GM12878 (cell line): ENCODE results near the gene PLEKHH1. TPM values are rescaled to one million over a fixed set of nuclear protein-coding genes. Genes with fewer than 3 reads are reported as not detected.

ENCODE experiments used
- ATAC-seq: fragments of 200-7000 bp; cut with Tn5 transposase; 3 replicates; pipeline ENCODE4 v1.9.1; 2020; ENCODE audit warnings: mild to moderate bottlenecking, moderate library complexity
- BruUV-seq: library from RNA; stranded (reverse); fragments of 400-500 nt; replicated peaks from 2 replicates; lab custom pipeline; 2021; lab: Mats Ljungman, UMichigan
- CTCF ChIA-PET: fragments of 300-600 bp; sonication (Branson Sonifier 250); formaldehyde crosslinking; extraction: SDS; loops from one replicate; lab custom pipeline; 2021; ENCODE audit warnings: inconsistent platforms; lab: Yijun Ruan, JAX
- POLR2A ChIA-PET: fragments of 350-600 bp; formaldehyde crosslinking; extraction: SDS; loops from one replicate; lab custom pipeline; 2021; ENCODE audit warnings: inconsistent platforms; lab: Charles Lee
- RAD21 ChIA-PET: fragments of 300-600 bp; sonication (Branson Sonifier 250); formaldehyde crosslinking; loops from one replicate; lab custom pipeline; 2023; ENCODE audit warnings: antibody characterized with exemption; ENCODE audit not compliant: unreplicated experiment; lab: Charles Lee
- SMC1A ChIA-PET: fragments of 300-600 bp; sonication (Branson Sonifier 250); formaldehyde crosslinking; loops from one replicate; lab custom pipeline; 2023; ENCODE audit not compliant: unreplicated experiment, uncharacterized antibody; lab: Charles Lee
- DNase-seq: peaks from one replicate; pipeline ENCODE4 v3.0.0-alpha.2; 2011; ENCODE audit warnings: low read depth, low spot score
- FAIRE-seq: peaks from 3 replicates; lab custom pipeline; 2011; peaks lifted over from hg19 to GRCh38; lab: Jason Lieb, UNC
- H2AFZ ChIP-seq: 2 replicates; pipeline ENCODE4 v1.6.0; 2011; ENCODE audit warnings: low read depth, low read length, control low read depth; ENCODE audit not compliant: control insufficient read depth
- H3K27ac ChIP-seq: 2 replicates; pipeline ENCODE4 v1.5.1; 2011; ENCODE audit warnings: control low read depth; ENCODE audit not compliant: control insufficient read depth, insufficient read depth
- H3K27me3 ChIP-seq, 2 experiments: replicated peaks in 1 of 2; 2 replicates each; pipeline versions ENCODE4 v1.6.0 to v1.6.1; 2011; ENCODE audit warnings: low read length in 1 of 2; ENCODE audit not compliant: control insufficient read depth in 2 of 2, insufficient read depth in 2 of 2
- H3K36me3 ChIP-seq, 2 experiments: 2 replicates each; pipeline ENCODE4 v1.5.1; 2011; ENCODE audit warnings: low read length in 1 of 2; ENCODE audit not compliant: control insufficient read depth in 2 of 2, insufficient read depth in 2 of 2
- H3K4me1 ChIP-seq: 2 replicates; pipeline ENCODE4 v1.6.1; 2011; ENCODE audit warnings: mild to moderate bottlenecking, low read length, moderate library complexity, mixed read lengths; ENCODE audit not compliant: control insufficient read depth, insufficient read depth
- H3K4me2 ChIP-seq: 2 replicates; pipeline ENCODE4 v1.6.0; 2011; ENCODE audit warnings: control low read depth; ENCODE audit not compliant: control insufficient read depth, insufficient read depth
- H3K4me3 ChIP-seq: fragments of 200-600 bp; sonication (generic); 2 replicates; pipeline ENCODE4 v1.5.1; 2016
- H3K79me2 ChIP-seq: 2 replicates; pipeline ENCODE4 v1.6.0; 2011; ENCODE audit warnings: low read length; ENCODE audit not compliant: control insufficient read depth, insufficient read depth
- H3K9ac ChIP-seq: 2 replicates; pipeline ENCODE4 v1.8.0; 2011; ENCODE audit warnings: low read length, control low read depth, mixed read lengths; ENCODE audit not compliant: control insufficient read depth, insufficient read depth
- H3K9me3 ChIP-seq: replicated peaks from 3 replicates; pipeline ENCODE4 v1.5.1; 2011; ENCODE audit warnings: mild to moderate bottlenecking, low read length; ENCODE audit not compliant: control insufficient read depth, insufficient read depth
- H4K20me1 ChIP-seq: 2 replicates; pipeline ENCODE4 v1.6.0; 2011; ENCODE audit not compliant: control insufficient read depth, insufficient read depth
- ASH2L ChIP-seq: fragments of 300-600, 200-600 bp; sonication (generic); IDR thresholded peaks from 2 replicates; pipeline ENCODE4 v1.6.1; 2017; ENCODE audit warnings: low read depth, mild to moderate bottlenecking, borderline replicate concordance
- BMI1 ChIP-seq: fragments of 450-650 bp; IDR thresholded peaks from 2 replicates; pipeline ENCODE4 v1.6.1; 2016; ENCODE audit warnings: mild to moderate bottlenecking, moderate library complexity, borderline replicate concordance
- CHD1 ChIP-seq: IDR thresholded peaks from 2 replicates; pipeline ENCODE4 v1.6.1; 2012; ENCODE audit warnings: low read depth, low read length, improper control_type of control experiment
- IKZF2 ChIP-seq, 2 experiments: fragments of 450-650 bp; IDR thresholded peaks; 2 replicates each; pipeline ENCODE4 v1.6.1; 2017; ENCODE audit warnings: mild to moderate bottlenecking in 2 of 2, moderate library complexity in 2 of 2
- NR2C2 ChIP-seq: IDR thresholded peaks from 2 replicates; pipeline ENCODE4 v1.6.1; 2011; ENCODE audit warnings: borderline replicate concordance, low read depth; ENCODE audit not compliant: control insufficient read depth, insufficient read length
- NR2F1 ChIP-seq: fragments of 450-650 bp; conservative IDR thresholded peaks from 2 replicates; pipeline ENCODE4 v1.6.1; 2017; ENCODE audit warnings: mild to moderate bottlenecking
- RAD51 ChIP-seq: fragments of 450-650 bp; IDR thresholded peaks from 2 replicates; pipeline ENCODE4 v1.6.1; 2016; ENCODE audit warnings: moderate library complexity, mild to moderate bottlenecking, inconsistent platforms
- ZBED1 ChIP-seq: IDR thresholded peaks from 2 replicates; pipeline ENCODE4 v1.6.1; 2016; ENCODE audit warnings: borderline replicate concordance
- ZNF24 ChIP-seq: fragments of 450-650 bp; IDR thresholded peaks from 2 replicates; pipeline ENCODE4 v1.6.1; 2017; ENCODE audit warnings: antibody characterized with exemption, mild to moderate bottlenecking
- ZNF384 ChIP-seq: IDR thresholded peaks from 2 replicates; pipeline ENCODE4 v1.6.1; 2012; ENCODE audit warnings: low read depth, mild to moderate bottlenecking, low read length, improper control_type of control experiment, borderline replicate concordance
- WGBS: methylation state at CpG from one replicate; pipeline ENCODE4 v1.1.6; 2016; ENCODE audit warnings: low lambda C conversion rate; ENCODE audit not compliant: insufficient replicate concordance, insufficient coverage; ENCODE audit errors: missing lambda C conversion rate; 5-methylcytosine and 5-hydroxymethylcytosine counted together
- in situ Hi-C: fragments of 300-500 bp; cut with MboI; formaldehyde crosslinking; loops from 9 replicates; pipeline ENCODE4 v1.14.3; 2018; ENCODE audit warnings: mixed read lengths
- intact Hi-C: fragments of 100-400 bp; cut with micrococcal nuclease; formaldehyde crosslinking; loops from one replicate; pipeline ENCODE4 v1.14.2; 2022; ENCODE audit not compliant: unreplicated experiment
- polyA plus RNA-seq, 11 experiments: library from polyadenylated mRNA; depleted of rRNA in 4 of 11; unstranded in 6 of 11; stranded (reverse) in 5 of 11; fragments of >200 nt; fragmentation: Nextera tagmentation in 4 of 11; fragmentation: Illumina TruSeq in 1 of 11; extraction: Ambion mirVana in 4 of 11; extraction: Trizol in 1 of 11; gene quantifications; 1 replicate in 1 of 11; 2 replicates in 10 of 11; pipeline versions ENCODE4 v1.2.1 to v1.2.3, GENCODE V29; 2011 to 2016; ENCODE audit warnings: inconsistent platforms in 2 of 11, missing spikeins in 2 of 11, low read depth in 1 of 11
- total RNA-seq, 4 experiments: library from RNA; depleted of rRNA in 3 of 4; stranded (reverse); fragments of >200 nt in 3 of 4; fragmentation: Illumina TruSeq in 1 of 4; extraction: Trizol in 1 of 4; gene quantifications; 2 replicates each; pipeline versions ENCODE4 v1.2.1 to v1.2.3, GENCODE V29; 2013 to 2021
- TF ChIP-seq, protein P1 (sequence below): fragments of 150-350 bp; IDR thresholded peaks from 2 replicates; pipeline ENCODE4 v1.6.1; 2014; ENCODE audit warnings: mild to moderate bottlenecking, low read depth, low read length
- TF ChIP-seq, protein P2 (sequence below): fragments of 450-650 bp; conservative IDR thresholded peaks from 2 replicates; pipeline ENCODE4 v1.6.1; 2017; ENCODE audit warnings: mild to moderate bottlenecking, moderate library complexity
- TF ChIP-seq, protein P3 (sequence below): IDR thresholded peaks from 2 replicates; pipeline ENCODE4 v1.6.1; 2011; ENCODE audit warnings: borderline replicate concordance, low read depth, mild to moderate bottlenecking, moderate library complexity, mixed read lengths, low read length; ENCODE audit not compliant: insufficient read depth; ENCODE audit errors: extremely low read length
- TF ChIP-seq, protein P4 (sequence below): fragments of 450-650 bp; IDR thresholded peaks from 2 replicates; pipeline ENCODE4 v1.6.1; 2017; ENCODE audit warnings: low read depth, mild to moderate bottlenecking, moderate library complexity
- TF ChIP-seq, protein P5 (sequence below): fragments of 450-650 bp; IDR thresholded peaks from 2 replicates; pipeline ENCODE4 v1.6.1; 2017; ENCODE audit warnings: antibody characterized with exemption, mild to moderate bottlenecking, moderate library complexity

Gene PLEKHH1
- total and polyA plus RNA-seq, 10 of the 15 experiments (the other 5 are each of a cell fraction or from before 2014, with no cell fraction given): 0.11 to 0.95 (median 0.41) TPM

DNA sequence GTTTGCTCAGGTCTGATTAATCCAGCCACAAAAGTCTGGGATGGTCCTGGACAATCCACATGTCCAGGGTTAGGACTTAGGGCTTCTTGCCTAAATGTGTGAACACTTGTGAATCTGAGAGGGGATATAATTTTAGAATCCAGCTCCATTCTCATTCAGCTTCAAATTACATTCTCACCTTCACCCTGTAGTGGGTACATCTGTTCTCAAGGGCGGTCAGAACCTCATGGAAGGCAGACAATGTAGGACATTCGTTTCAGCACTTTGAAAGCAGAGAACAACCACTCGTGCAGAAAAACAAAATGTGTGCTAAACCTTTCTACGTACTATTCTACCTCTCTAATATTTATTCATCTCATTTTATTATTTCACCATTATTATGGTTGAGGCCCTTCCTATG, 45.8 kb upstream of the PLEKHH1 start:
- DNase-seq (no peak), ATAC-seq (no peak), FAIRE-seq (no peak)
- ChIA-PET SMC1A (interaction anchor here (0.6 to 1.9 kb wide), 9 partner anchors 9 to 211 kb away, joined by 3 to 7 read pairs (median 3); no protein-coding TSS in a partner anchor), CTCF (interaction anchor here (1.2 to 3.2 kb wide), 6 partner anchors 20 to 84 kb away, joined by 3 to 28 read pairs (median 6); no protein-coding TSS in a partner anchor), RAD21 (interaction anchor here (0.9 to 2.8 kb wide), 4 partner anchors 25 to 86 kb away, joined by 3 to 12 read pairs (median 6); no protein-coding TSS in a partner anchor), POLR2A (interaction anchor here (0.5 to 1.1 kb wide), 5 partner anchors 9 to 571 kb away, joined by 3 to 4 read pairs (median 3); no protein-coding TSS in a partner anchor)
- Histone ChIP-seq H3K79me2 (no peaks in the 10 kb centered on the region), H3K27ac (0 out of 2 replicates have a peak overlapping the region, but pooled peaks have one; percentile 96), H3K9me3 (peaks cover 8% of the 10 kb centered on the region; the same call in 2 of the 3 replicates), H3K4me2 (no peak overlapping the region), H2AFZ (no peak overlapping the region), H3K4me3 (no peak overlapping the region), H3K27me3 (no peaks in the 10 kb centered on the region), H3K36me3 (no peaks in the 10 kb centered on the region; a peak in 1 of 4 replicates), H3K4me1 (peaks cover 41% of the 10 kb centered on the region), H3K9ac (no peak overlapping the region), H4K20me1 (no peaks in the 10 kb centered on the region)
- WGBS: 79% methylated on average over 4 of the region's 4 CpGs
- intact Hi-C loops: no loop called here
- in situ Hi-C loops: no loop called here
- BruUV-seq: no TSS peak
- TF ChIP-seq, protein P1, sequence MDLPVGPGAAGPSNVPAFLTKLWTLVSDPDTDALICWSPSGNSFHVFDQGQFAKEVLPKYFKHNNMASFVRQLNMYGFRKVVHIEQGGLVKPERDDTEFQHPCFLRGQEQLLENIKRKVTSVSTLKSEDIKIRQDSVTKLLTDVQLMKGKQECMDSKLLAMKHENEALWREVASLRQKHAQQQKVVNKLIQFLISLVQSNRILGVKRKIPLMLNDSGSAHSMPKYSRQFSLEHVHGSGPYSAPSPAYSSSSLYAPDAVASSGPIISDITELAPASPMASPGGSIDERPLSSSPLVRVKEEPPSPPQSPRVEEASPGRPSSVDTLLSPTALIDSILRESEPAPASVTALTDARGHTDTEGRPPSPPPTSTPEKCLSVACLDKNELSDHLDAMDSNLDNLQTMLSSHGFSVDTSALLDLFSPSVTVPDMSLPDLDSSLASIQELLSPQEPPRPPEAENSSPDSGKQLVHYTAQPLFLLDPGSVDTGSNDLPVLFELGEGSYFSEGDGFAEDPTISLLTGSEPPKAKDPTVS: no peak
- TF ChIP-seq, protein P2, sequence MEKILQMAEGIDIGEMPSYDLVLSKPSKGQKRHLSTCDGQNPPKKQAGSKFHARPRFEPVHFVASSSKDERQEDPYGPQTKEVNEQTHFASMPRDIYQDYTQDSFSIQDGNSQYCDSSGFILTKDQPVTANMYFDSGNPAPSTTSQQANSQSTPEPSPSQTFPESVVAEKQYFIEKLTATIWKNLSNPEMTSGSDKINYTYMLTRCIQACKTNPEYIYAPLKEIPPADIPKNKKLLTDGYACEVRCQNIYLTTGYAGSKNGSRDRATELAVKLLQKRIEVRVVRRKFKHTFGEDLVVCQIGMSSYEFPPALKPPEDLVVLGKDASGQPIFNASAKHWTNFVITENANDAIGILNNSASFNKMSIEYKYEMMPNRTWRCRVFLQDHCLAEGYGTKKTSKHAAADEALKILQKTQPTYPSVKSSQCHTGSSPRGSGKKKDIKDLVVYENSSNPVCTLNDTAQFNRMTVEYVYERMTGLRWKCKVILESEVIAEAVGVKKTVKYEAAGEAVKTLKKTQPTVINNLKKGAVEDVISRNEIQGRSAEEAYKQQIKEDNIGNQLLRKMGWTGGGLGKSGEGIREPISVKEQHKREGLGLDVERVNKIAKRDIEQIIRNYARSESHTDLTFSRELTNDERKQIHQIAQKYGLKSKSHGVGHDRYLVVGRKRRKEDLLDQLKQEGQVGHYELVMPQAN: no peak
- TF ChIP-seq, protein P3, sequence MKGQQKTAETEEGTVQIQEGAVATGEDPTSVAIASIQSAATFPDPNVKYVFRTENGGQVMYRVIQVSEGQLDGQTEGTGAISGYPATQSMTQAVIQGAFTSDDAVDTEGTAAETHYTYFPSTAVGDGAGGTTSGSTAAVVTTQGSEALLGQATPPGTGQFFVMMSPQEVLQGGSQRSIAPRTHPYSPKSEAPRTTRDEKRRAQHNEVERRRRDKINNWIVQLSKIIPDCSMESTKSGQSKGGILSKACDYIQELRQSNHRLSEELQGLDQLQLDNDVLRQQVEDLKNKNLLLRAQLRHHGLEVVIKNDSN: no peak
- TF ChIP-seq BMI1 (no peak), ZNF384 (no peak), RAD51 (no peak), IKZF2 (IDR thresholded peaks at IDR 0.05) (no peak), NR2F1 (no peak), NR2C2 (no peak), ZBED1 (no peak), CHD1 (no peak), ASH2L (no peak), ZNF24 (no peak)
- TF ChIP-seq, protein P4, sequence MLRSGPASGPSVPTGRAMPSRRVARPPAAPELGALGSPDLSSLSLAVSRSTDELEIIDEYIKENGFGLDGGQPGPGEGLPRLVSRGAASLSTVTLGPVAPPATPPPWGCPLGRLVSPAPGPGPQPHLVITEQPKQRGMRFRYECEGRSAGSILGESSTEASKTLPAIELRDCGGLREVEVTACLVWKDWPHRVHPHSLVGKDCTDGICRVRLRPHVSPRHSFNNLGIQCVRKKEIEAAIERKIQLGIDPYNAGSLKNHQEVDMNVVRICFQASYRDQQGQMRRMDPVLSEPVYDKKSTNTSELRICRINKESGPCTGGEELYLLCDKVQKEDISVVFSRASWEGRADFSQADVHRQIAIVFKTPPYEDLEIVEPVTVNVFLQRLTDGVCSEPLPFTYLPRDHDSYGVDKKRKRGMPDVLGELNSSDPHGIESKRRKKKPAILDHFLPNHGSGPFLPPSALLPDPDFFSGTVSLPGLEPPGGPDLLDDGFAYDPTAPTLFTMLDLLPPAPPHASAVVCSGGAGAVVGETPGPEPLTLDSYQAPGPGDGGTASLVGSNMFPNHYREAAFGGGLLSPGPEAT: no peak
- TF ChIP-seq, protein P5, sequence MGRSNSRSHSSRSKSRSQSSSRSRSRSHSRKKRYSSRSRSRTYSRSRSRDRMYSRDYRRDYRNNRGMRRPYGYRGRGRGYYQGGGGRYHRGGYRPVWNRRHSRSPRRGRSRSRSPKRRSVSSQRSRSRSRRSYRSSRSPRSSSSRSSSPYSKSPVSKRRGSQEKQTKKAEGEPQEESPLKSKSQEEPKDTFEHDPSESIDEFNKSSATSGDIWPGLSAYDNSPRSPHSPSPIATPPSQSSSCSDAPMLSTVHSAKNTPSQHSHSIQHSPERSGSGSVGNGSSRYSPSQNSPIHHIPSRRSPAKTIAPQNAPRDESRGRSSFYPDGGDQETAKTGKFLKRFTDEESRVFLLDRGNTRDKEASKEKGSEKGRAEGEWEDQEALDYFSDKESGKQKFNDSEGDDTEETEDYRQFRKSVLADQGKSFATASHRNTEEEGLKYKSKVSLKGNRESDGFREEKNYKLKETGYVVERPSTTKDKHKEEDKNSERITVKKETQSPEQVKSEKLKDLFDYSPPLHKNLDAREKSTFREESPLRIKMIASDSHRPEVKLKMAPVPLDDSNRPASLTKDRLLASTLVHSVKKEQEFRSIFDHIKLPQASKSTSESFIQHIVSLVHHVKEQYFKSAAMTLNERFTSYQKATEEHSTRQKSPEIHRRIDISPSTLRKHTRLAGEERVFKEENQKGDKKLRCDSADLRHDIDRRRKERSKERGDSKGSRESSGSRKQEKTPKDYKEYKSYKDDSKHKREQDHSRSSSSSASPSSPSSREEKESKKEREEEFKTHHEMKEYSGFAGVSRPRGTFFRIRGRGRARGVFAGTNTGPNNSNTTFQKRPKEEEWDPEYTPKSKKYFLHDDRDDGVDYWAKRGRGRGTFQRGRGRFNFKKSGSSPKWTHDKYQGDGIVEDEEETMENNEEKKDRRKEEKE: no peak
